ENCODE results near the gene TES. TPM values are rescaled to one million over a fixed set of nuclear protein-coding genes. Genes with fewer than 3 reads are reported as not detected.

Gene TES
- total RNA-seq, 1 experiment from 2014 or later, result 126 TPM

DNA sequence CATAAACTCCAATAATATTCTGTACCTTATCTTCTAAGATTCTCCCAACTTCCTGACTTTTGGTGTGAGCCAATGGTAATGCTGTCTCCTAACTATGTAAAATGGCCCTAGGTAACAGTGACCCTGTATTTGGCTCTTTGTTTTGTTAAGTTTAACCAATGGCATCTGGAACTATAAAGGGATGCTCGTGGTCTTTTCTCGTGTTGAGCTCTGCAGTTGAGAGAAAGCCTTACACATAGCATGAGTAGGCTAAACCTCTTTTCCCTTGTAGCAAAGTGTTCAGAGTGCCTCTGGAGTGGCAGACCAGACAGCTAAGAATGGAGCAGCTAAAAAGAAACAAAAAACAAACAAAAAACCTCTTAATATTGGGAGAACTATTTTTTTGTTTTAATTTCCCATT, 5.2 kb downstream of the TES start:
- CTCF ChIA-PET, result interaction anchor here (1.2 kb wide), 1 partner anchor 35 kb away, joined by 3 read pairs; no protein-coding TSS in a partner anchor
- no peaks in the 10 kb centered on the region for H3K27me3 Mint-ChIP-seq (ENCODE audit: unreplicated experiment)
- H3K27ac Mint-ChIP-seq (ENCODE audit: unreplicated experiment), result peak overlapping the region; percentile 77
- H3K4me3 Mint-ChIP-seq (ENCODE audit: low read depth, unreplicated experiment), result no peak overlapping the region
- H3K4me1 Mint-ChIP-seq (ENCODE audit: low read depth, unreplicated experiment), result peaks cover 43% of the 10 kb centered on the region
- TF ChIP-seq, protein P1, sequence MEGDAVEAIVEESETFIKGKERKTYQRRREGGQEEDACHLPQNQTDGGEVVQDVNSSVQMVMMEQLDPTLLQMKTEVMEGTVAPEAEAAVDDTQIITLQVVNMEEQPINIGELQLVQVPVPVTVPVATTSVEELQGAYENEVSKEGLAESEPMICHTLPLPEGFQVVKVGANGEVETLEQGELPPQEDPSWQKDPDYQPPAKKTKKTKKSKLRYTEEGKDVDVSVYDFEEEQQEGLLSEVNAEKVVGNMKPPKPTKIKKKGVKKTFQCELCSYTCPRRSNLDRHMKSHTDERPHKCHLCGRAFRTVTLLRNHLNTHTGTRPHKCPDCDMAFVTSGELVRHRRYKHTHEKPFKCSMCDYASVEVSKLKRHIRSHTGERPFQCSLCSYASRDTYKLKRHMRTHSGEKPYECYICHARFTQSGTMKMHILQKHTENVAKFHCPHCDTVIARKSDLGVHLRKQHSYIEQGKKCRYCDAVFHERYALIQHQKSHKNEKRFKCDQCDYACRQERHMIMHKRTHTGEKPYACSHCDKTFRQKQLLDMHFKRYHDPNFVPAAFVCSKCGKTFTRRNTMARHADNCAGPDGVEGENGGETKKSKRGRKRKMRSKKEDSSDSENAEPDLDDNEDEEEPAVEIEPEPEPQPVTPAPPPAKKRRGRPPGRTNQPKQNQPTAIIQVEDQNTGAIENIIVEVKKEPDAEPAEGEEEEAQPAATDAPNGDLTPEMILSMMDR (IDR thresholded peaks at IDR 0.05; ENCODE audit: unreplicated experiment), result no peak
- intact Hi-C loops (cut with micrococcal nuclease; ENCODE audit: unreplicated experiment), result loop anchor here (10.0 kb wide), 1 partner anchor 459 kb away; the partner anchor contains the start of gene MET
- DNase-seq, result no peak
- no peaks in the 10 kb centered on the region for H3K9me3 Mint-ChIP-seq (ENCODE audit: low read depth, unreplicated experiment)
- no TSS peak for BruUV-seq (replicated peaks)
- peaks cover 52% of the 10 kb centered on the region for H3K36me3 Mint-ChIP-seq (ENCODE audit: insufficient read depth, unreplicated experiment)

DNA sequence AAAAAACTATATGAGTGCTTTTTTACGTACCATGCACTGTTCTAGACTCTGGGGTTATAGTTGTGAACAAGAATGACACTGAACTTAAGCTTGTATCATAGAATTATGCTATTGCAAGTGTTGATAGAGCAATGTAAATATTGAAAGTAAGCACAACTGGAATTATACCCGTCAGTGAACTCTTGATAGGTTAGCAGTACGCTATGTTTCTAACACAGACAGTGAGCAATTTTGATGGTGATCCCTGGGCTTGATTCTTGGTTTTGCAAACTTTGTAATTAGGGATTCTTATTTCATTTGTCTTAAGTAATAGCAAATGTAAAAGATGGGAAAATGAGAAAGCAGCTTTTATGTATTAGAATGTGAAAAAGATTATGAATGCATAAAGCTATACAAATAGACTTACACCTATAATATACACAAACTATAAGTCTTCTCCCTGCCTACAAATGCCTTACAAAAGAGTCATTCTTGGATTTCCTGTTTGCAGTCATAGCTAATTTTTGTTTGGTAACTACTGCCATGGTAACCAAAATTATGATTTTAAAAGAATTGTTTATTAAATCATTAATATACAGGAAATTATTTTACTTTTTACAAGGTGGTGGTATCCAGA, 6.7 kb downstream of the TES start:
- peaks cover 37% of the 10 kb centered on the region for H3K36me3 Mint-ChIP-seq (ENCODE audit: insufficient read depth, unreplicated experiment)
- no peak for DNase-seq
- peaks cover 51% of the 10 kb centered on the region for H3K4me1 Mint-ChIP-seq (ENCODE audit: low read depth, unreplicated experiment)
- peak overlapping the region; percentile 32 for H3K4me3 Mint-ChIP-seq (ENCODE audit: low read depth, unreplicated experiment)
- intact Hi-C loops (cut with micrococcal nuclease; ENCODE audit: unreplicated experiment), result loop anchor here (10.0 kb wide), 1 partner anchor 458 kb away; the partner anchor contains the start of gene MET
- H3K27me3 Mint-ChIP-seq (ENCODE audit: unreplicated experiment), result no peaks in the 10 kb centered on the region
- CTCF ChIA-PET, result interaction anchor here (1.0 to 2.3 kb wide), 3 partner anchors 10 to 282 kb away, joined by 3 to 9 read pairs (median 6); partner anchors contain the start of gene CAV2
- no peaks in the 10 kb centered on the region for H3K9me3 Mint-ChIP-seq (ENCODE audit: low read depth, unreplicated experiment)
- no TSS peak for BruUV-seq (replicated peaks)
- TF ChIP-seq, protein P1 (IDR thresholded peaks at IDR 0.05; ENCODE audit: unreplicated experiment), result no peak
- no peak overlapping the region for H3K27ac Mint-ChIP-seq (ENCODE audit: unreplicated experiment)

DNA sequence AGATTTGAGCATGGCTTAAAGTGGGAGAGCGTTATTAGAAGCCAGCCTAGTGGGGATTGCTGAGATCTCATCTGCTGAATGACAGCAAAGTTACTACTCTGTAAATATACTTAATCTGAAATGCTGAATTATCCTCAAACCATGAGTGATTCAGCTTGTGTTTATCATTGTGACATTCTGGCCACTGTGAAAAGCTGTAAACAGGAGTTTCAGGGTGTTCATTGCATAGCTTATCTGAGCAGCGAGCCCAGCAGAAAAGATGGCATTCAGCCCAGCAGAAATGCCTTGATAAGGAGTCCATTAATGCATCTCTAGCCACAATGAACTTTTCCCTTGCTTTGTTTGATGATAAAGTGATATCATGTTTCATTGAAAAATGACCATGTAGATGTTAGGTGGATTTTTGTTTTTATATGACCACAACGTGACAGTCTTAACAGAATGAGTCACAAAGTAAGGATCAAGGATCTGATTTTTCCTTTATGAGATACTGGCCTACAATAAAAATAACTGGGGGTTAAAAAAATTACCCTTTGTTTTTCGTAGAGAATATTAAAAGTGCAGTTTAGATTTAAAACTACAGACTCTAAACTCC, 7.8 kb downstream of the TES start:
- peaks cover 58% of the 10 kb centered on the region for H3K4me1 Mint-ChIP-seq (ENCODE audit: low read depth, unreplicated experiment)
- H3K4me3 Mint-ChIP-seq (ENCODE audit: low read depth, unreplicated experiment), result peak overlapping the region; percentile 32
- no peaks in the 10 kb centered on the region for H3K9me3 Mint-ChIP-seq (ENCODE audit: low read depth, unreplicated experiment)
- CTCF ChIA-PET, result interaction anchor here (0.5 to 2.3 kb wide), 4 partner anchors 11 to 498 kb away, joined by 3 to 9 read pairs (median 5); no protein-coding TSS in a partner anchor
- intact Hi-C loops (cut with micrococcal nuclease; ENCODE audit: unreplicated experiment), result loop anchor here (2.0 to 10.0 kb wide), 2 partner anchors 15 to 457 kb away; partner anchors contain the start of gene MET
- no peaks in the 10 kb centered on the region for H3K27me3 Mint-ChIP-seq (ENCODE audit: unreplicated experiment)
- TF ChIP-seq, protein P1 (IDR thresholded peaks at IDR 0.05; ENCODE audit: unreplicated experiment), result no peak
- BruUV-seq (replicated peaks), result no TSS peak
- peaks cover 26% of the 10 kb centered on the region for H3K36me3 Mint-ChIP-seq (ENCODE audit: insufficient read depth, unreplicated experiment)
- peak overlapping the region; percentile 82 for H3K27ac Mint-ChIP-seq (ENCODE audit: unreplicated experiment)
- peak; percentile 65 for DNase-seq

DNA sequence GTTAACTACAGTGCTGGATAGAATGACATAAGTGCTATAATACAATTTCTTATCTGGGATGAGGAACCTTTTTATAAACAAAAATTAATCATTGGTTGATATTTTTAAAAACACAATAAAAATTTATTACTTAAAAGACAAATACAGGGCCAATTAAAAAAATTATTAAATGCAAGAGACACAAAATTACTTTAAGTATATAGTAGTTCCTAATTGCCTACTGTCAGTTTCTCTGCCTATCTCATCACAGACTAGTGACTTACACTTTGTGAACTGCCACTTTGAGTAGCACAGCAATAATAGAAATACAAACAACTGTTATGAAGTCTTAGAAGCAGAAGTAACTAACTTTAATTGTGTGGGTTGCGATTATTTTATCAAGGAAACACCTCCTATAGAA, 8.4 kb downstream of the TES start:
- no peaks in the 10 kb centered on the region for H3K9me3 Mint-ChIP-seq (ENCODE audit: low read depth, unreplicated experiment)
- H3K4me3 Mint-ChIP-seq (ENCODE audit: low read depth, unreplicated experiment), result peak overlapping the region; percentile 32
- TF ChIP-seq, protein P1 (IDR thresholded peaks at IDR 0.05; ENCODE audit: unreplicated experiment), result no peak
- H3K36me3 Mint-ChIP-seq (ENCODE audit: insufficient read depth, unreplicated experiment), result peaks cover 20% of the 10 kb centered on the region
- H3K4me1 Mint-ChIP-seq (ENCODE audit: low read depth, unreplicated experiment), result peaks cover 62% of the 10 kb centered on the region
- intact Hi-C loops (cut with micrococcal nuclease; ENCODE audit: unreplicated experiment), result loop anchor here (2.0 to 10.0 kb wide), 2 partner anchors 14 to 456 kb away; partner anchors contain the start of gene MET
- no TSS peak for BruUV-seq (replicated peaks)
- H3K27me3 Mint-ChIP-seq (ENCODE audit: unreplicated experiment), result no peaks in the 10 kb centered on the region
- DNase-seq, result no peak
- CTCF ChIA-PET, result interaction anchor here (1.6 to 2.3 kb wide), 2 partner anchors 12 to 14 kb away, joined by 3 to 9 read pairs; no protein-coding TSS in a partner anchor
- H3K27ac Mint-ChIP-seq (ENCODE audit: unreplicated experiment), result peak overlapping the region; percentile 82
